HepG2 (cell line): Measurements from ENCODE around the gene F7. TPM values are rescaled to one million over a fixed set of nuclear protein-coding genes. Genes with fewer than 3 reads are reported as not detected.

Experiments
- CEBPG ChIP-seq: IDR thresholded peaks from 2 replicates; pipeline ENCODE4 v1.6.1; 2016
- FOXO1 ChIP-seq: sonication (generic); formaldehyde crosslinking; IDR thresholded peaks from 2 replicates; pipeline ENCODE4 v1.4.0; 2020; ENCODE audit warnings: missing genetic modification reagents
- LCORL ChIP-seq, 2 experiments: fragments of 450-650 bp in 1 of 2; sonication (generic) in 1 of 2; formaldehyde crosslinking in 1 of 2; IDR thresholded peaks; 2 replicates each; pipeline versions ENCODE4 v1.5.0 to v1.6.1; 2017 to 2020; ENCODE audit warnings: antibody characterized with exemption in 1 of 2, missing genetic modification reagents in 1 of 2
- RFXAP ChIP-seq: sonication (generic); formaldehyde crosslinking; IDR thresholded peaks from 2 replicates; pipeline ENCODE4 v1.4.0; 2020; ENCODE audit warnings: missing genetic modification reagents, borderline replicate concordance
- TBX2 ChIP-seq: sonication (generic); formaldehyde crosslinking; IDR thresholded peaks from 2 replicates; pipeline ENCODE4 v1.5.0; 2020; ENCODE audit warnings: missing genetic modification reagents, mild to moderate bottlenecking, borderline replicate concordance
- TCF7 ChIP-seq: sonication (generic); IDR thresholded peaks from 2 replicates; pipeline ENCODE4 v1.6.1; 2016; ENCODE audit warnings: antibody characterized with exemption, low read depth
- THAP7 ChIP-seq: sonication (generic); formaldehyde crosslinking; IDR thresholded peaks from 2 replicates; pipeline ENCODE4 v1.8.1; 2023; ENCODE audit warnings: mild to moderate bottlenecking, missing genetic modification reagents
- THRA ChIP-seq: sonication (generic); formaldehyde crosslinking; IDR thresholded peaks from 2 replicates; pipeline ENCODE4 v1.4.0; 2020; ENCODE audit warnings: missing genetic modification reagents, borderline replicate concordance
- ZFP41 ChIP-seq: sonication (generic); formaldehyde crosslinking; IDR thresholded peaks from 2 replicates; pipeline ENCODE4 v1.4.0; 2020; ENCODE audit warnings: mild to moderate bottlenecking, missing genetic modification reagents, borderline replicate concordance
- ZNF101 ChIP-seq: sonication (generic); formaldehyde crosslinking; IDR thresholded peaks from 2 replicates; pipeline ENCODE4 v1.4.0; 2020; ENCODE audit warnings: mild to moderate bottlenecking, low read depth, missing genetic modification reagents, borderline replicate concordance
- ZNF333 ChIP-seq: sonication (generic); formaldehyde crosslinking; IDR thresholded peaks from 2 replicates; pipeline ENCODE4 v1.4.0; 2020; ENCODE audit warnings: mild to moderate bottlenecking, missing genetic modification reagents, borderline replicate concordance
- polyA plus RNA-seq, 8 experiments: library from polyadenylated mRNA; depleted of rRNA in 3 of 8; stranded (reverse) in 7 of 8; unstranded in 1 of 8; fragments of >200 nt; fragmentation: Illumina TruSeq in 4 of 8; extraction: Trizol in 4 of 8; gene quantifications; 2 replicates each; pipeline versions ENCODE4 v1.2.1 to v1.2.3, GENCODE V29; 2011 to 2016; ENCODE audit warnings: low read depth in 4 of 8, missing spikeins in 1 of 8, mixed read lengths in 1 of 8; ENCODE audit not compliant: insufficient read depth in 1 of 8
- total RNA-seq, 5 experiments: library from RNA; depleted of rRNA; stranded (reverse); fragments of >200 nt; fragmentation: Illumina TruSeq; extraction: Trizol; gene quantifications; 2 replicates each; pipeline ENCODE4 v1.2.3, GENCODE V29; 2016; ENCODE audit warnings: low read depth in 1 of 5
- TF ChIP-seq, protein P1 (sequence below): sonication (generic); formaldehyde crosslinking; IDR thresholded peaks from 2 replicates; pipeline ENCODE4 v1.8.1; 2023; ENCODE audit warnings: missing genetic modification reagents, inconsistent platforms, borderline replicate concordance
- TF ChIP-seq, protein P2 (sequence below): sonication (generic); formaldehyde crosslinking; IDR thresholded peaks from 2 replicates; pipeline ENCODE4 v1.4.0; 2020; ENCODE audit warnings: missing genetic modification reagents
- TF ChIP-seq, protein P3 (sequence below): IDR thresholded peaks from 2 replicates; pipeline ENCODE4 v1.6.1; 2016; ENCODE audit warnings: low read depth, borderline replicate concordance
- TF ChIP-seq, protein P4 (sequence below): IDR thresholded peaks from 2 replicates; pipeline ENCODE4 v1.6.1; 2016; ENCODE audit warnings: low read depth

Gene F7
- total and polyA plus RNA-seq, 2 of the 13 experiments (the other 11 are each of a cell fraction or from before 2014, with no cell fraction given), result 12.6 to 26.5 TPM

DNA sequence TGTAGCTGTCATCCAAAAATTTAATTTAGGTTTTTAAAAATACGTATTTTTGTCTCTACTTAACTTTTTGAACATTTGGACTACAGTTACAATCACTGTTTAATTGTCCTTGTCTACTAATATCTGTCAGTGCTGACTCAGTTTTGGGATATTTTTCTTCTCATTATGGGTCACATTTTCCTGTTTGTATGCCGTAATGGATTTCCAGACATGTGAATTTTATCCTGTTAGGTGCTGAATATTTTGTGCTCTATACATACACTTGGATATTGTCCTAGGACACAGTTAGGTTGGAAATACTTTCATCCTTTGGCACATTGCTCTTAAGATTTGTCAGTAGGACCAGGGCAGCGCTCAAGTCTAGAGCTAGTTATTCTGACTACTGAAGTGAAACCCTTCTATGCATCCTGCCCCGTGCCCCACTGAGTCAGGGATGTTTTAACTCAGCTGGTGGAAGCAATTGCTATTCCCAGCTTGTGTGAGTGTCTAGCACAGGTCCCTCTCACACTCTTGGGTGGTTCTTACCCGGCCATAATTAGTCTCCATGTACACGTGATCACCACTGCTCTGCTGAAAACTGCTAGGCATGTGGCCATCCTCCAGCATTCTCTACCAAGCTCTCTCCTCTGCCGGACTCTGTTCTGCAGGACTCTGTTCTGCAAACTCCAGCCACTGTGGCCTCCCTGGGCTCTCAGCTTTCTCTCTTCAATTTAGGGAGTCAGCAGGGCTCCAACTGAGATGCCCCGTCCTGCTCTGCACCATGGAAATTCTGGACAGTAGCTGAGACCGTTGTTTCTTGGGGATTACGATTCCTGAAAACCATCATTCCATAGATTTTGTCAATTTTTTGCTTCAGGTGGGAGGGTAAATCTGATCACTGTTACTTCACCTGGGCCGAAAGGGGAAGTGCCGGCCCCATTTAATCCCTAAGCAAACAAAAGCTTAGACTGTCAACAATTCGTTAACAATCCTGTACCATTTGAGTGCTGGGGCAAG, 64.0 kb downstream of the F7 start (continued):
- TF ChIP-seq, protein P1, sequence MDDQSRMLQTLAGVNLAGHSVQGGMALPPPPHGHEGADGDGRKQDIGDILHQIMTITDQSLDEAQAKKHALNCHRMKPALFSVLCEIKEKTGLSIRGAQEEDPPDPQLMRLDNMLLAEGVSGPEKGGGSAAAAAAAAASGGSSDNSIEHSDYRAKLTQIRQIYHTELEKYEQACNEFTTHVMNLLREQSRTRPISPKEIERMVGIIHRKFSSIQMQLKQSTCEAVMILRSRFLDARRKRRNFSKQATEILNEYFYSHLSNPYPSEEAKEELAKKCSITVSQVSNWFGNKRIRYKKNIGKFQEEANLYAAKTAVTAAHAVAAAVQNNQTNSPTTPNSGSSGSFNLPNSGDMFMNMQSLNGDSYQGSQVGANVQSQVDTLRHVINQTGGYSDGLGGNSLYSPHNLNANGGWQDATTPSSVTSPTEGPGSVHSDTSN (CRISPR knock-in tag), result no peak
- TF ChIP-seq, protein P2, sequence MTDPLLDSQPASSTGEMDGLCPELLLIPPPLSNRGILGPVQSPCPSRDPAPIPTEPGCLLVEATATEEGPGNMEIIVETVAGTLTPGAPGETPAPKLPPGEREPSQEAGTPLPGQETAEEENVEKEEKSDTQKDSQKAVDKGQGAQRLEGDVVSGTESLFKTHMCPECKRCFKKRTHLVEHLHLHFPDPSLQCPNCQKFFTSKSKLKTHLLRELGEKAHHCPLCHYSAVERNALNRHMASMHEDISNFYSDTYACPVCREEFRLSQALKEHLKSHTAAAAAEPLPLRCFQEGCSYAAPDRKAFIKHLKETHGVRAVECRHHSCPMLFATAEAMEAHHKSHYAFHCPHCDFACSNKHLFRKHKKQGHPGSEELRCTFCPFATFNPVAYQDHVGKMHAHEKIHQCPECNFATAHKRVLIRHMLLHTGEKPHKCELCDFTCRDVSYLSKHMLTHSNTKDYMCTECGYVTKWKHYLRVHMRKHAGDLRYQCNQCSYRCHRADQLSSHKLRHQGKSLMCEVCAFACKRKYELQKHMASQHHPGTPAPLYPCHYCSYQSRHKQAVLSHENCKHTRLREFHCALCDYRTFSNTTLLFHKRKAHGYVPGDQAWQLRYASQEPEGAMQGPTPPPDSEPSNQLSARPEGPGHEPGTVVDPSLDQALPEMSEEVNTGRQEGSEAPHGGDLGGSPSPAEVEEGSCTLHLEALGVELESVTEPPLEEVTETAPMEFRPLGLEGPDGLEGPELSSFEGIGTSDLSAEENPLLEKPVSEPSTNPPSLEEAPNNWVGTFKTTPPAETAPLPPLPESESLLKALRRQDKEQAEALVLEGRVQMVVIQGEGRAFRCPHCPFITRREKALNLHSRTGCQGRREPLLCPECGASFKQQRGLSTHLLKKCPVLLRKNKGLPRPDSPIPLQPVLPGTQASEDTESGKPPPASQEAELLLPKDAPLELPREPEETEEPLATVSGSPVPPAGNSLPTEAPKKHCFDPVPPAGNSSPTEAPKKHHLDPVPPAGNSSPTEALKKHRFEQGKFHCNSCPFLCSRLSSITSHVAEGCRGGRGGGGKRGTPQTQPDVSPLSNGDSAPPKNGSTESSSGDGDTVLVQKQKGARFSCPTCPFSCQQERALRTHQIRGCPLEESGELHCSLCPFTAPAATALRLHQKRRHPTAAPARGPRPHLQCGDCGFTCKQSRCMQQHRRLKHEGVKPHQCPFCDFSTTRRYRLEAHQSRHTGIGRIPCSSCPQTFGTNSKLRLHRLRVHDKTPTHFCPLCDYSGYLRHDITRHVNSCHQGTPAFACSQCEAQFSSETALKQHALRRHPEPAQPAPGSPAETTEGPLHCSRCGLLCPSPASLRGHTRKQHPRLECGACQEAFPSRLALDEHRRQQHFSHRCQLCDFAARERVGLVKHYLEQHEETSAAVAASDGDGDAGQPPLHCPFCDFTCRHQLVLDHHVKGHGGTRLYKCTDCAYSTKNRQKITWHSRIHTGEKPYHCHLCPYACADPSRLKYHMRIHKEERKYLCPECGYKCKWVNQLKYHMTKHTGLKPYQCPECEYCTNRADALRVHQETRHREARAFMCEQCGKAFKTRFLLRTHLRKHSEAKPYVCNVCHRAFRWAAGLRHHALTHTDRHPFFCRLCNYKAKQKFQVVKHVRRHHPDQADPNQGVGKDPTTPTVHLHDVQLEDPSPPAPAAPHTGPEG (CRISPR knock-in tag), result no peak
- no peak for TF ChIP-seq ZFP41 (CRISPR knock-in tag)
- TF ChIP-seq, protein P3, sequence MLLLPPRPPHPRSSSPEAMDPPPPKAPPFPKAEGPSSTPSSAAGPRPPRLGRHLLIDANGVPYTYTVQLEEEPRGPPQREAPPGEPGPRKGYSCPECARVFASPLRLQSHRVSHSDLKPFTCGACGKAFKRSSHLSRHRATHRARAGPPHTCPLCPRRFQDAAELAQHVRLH (CRISPR knock-in tag), result peak; percentile 17; the same call in 1 of the 2 replicates
- no peak for TF ChIP-seq RFXAP (CRISPR knock-in tag)
- peak; percentile 62 for TF ChIP-seq CEBPG (CRISPR knock-in tag)
- no peak for TF ChIP-seq ZNF101 (CRISPR knock-in tag)
- TF ChIP-seq THAP7 (CRISPR knock-in tag), result 0 out of 2 replicates have a peak, but pooled peaks have one; percentile 70
- no peak for TF ChIP-seq ZNF333 (CRISPR knock-in tag)
- TF ChIP-seq LCORL (IDR thresholded peaks at IDR 0.05), result 0 out of 2 replicates have a peak, but pooled peaks have one; percentile 43
- no peak for TF ChIP-seq LCORL (CRISPR knock-in tag; IDR thresholded peaks at IDR 0.05)
- TF ChIP-seq THRA (CRISPR knock-in tag), result peak; percentile 68; the same call in 1 of the 2 replicates
- TF ChIP-seq, protein P4, sequence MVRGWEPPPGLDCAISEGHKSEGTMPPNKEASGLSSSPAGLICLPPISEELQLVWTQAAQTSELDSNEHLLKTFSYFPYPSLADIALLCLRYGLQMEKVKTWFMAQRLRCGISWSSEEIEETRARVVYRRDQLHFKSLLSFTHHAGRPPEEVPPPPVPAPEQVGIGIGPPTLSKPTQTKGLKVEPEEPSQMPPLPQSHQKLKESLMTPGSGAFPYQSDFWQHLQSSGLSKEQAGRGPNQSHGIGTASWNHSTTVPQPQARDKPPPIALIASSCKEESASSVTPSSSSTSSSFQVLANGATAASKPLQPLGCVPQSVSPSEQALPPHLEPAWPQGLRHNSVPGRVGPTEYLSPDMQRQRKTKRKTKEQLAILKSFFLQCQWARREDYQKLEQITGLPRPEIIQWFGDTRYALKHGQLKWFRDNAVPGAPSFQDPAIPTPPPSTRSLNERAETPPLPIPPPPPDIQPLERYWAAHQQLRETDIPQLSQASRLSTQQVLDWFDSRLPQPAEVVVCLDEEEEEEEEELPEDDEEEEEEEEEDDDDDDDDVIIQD, result no peak
- peak; percentile 46; the same call in 1 of the 2 replicates for TF ChIP-seq TCF7
- peak; percentile 76; the same call in 1 of the 2 replicates for TF ChIP-seq FOXO1 (CRISPR knock-in tag)
- peak; percentile 82; the same call in 1 of the 2 replicates for TF ChIP-seq TBX2 (CRISPR knock-in tag)
